GM10847 (cell line): ENCODE data around the gene NBEA.

Experiments used
- POLR2A ChIP-seq: IDR thresholded peaks from 2 replicates; pipeline ENCODE4 v1.6.1; 2011; ENCODE audit not compliant: insufficient read length; ENCODE audit errors: extremely low read depth

The NBEA gene

DNA sequence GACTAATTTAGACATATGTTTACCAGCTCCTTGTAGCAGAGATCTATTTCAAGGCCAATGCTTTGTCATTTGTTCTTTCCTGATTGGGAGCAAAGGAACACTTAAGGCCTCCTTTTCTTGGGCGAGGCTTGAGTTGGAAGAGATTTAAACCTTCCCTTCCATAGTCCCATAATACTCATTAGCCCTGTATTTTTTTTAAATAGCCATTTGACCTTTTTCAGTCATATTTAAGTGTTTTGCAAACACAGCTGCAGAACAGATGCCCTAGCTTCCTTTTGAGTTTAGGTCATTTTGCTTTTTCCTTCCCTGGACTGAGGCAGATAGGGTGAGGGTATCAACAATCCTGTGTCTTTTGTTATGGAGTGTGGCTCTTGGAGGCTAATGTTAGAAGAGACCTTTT lies 198.3 kb downstream of the NBEA start:
- no peak for TF ChIP-seq POLR2A

DNA sequence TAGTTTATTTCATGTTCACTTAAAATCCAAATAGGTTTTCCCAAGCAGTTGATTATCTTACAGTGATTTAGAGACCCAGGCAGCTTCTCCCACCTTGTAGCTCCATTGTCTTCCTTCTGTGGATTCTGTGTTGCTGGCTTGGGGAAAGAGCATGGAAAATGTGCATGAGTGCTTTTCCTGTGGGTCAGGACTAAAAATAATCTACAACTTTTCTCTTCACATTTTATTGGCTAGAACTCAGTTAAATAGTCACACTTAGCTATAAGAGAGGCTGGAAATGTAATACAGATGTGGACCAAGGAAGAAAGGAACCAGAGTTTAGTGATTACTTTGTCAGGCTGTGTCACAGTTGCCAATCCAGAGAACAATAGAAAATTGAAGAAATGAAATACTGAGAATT lies 198.8 kb downstream of the NBEA start:
- no peak for TF ChIP-seq POLR2A

DNA sequence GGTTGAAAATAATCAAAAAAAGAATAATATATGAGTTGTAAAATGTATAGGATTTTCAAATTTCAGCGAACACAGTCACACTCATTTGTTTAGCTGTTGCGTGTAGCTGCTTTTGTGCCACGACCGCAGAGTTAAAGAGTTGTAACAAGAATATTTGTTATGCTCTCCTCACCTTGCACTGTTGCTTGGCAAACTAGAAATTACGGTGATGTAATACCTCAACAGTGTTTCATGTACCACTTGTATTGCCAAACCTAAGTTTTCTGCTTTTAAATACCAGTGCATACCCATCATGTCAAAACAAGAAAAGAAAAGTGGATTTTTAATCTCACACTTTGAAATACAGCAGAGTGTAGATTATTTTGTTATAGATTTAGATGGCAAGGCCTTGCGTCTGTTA lies 201.1 kb downstream of the NBEA start:
- no peak for TF ChIP-seq POLR2A

DNA sequence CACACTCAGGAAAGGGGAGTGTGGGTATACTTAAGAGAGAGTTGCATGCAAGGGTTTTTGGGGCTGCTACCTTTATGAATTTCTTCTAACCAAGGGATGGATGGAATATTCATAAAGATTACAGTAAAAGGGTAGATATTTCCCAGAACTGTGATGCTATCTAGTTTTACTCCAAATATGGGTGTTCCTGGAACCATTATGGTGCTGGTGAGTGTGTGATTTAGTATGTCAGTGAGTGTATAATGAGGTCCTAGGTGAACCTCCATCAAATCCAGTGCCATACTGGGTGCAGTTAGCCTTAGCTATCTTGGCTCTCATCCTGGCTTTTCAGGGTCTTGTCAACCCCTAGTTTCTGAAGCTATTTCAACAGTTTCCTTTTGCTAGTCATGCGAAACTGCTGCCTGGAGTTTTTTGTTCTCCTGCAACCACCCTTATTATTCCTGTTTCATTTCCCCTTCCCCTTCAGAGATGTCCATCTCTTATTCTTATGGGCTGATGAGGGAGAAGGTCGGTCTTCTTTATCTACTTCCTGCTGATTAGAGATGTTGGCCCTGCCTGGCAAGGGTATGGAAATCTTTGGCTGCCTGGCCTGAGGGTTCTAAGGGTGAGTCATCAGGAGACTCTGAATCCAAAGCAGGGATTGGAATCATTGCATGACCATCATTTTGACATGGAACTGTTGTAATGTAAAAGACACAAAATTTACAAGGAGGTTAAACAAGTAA lies 202.3 kb downstream of the NBEA start:
- no peak for TF ChIP-seq POLR2A

DNA sequence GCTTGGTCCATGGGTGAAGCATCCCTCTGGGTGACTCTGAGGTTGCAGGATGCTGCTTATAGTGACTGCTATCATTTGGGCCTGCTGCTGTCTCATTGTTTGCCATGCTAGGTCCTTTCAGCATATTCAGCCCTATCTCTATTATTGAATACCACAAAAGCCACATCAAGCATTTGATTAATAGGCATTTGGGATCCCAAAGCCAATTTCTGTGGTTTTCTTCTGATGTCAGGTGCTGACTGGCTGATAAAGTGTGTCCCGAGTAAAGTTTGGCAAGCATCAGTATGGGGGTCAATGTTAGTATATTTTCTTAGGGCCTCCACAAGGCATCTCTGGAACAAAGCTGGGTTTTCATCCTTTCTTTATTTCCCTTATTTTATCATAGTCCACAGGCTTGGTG lies 204.6 kb downstream of the NBEA start:
- no peak for TF ChIP-seq POLR2A

- TF ChIP-seq POLR2A: no peak
Measured at GRCh38 chr13:35157143-35157755, 215.2 kb downstream of the NBEA start.

DNA sequence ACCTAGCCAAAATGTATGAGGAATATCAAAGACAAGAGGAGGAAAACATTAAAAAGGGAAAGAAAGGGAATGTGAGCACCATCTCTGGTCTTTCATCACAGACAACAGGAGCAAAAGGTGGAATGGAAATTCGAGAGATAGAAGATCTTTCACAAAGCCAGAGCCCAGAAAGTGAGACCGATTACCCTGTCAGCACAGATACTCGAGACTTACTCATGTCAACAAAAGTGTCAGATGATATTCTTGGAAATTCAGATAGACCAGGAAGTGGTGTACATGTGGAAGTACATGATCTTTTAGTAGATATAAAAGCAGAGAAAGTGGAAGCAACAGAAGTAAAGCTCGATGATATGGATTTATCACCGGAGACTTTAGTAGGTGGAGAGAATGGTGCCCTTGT lies 217.0 kb downstream of the NBEA start:
- TF ChIP-seq POLR2A: no peak

DNA sequence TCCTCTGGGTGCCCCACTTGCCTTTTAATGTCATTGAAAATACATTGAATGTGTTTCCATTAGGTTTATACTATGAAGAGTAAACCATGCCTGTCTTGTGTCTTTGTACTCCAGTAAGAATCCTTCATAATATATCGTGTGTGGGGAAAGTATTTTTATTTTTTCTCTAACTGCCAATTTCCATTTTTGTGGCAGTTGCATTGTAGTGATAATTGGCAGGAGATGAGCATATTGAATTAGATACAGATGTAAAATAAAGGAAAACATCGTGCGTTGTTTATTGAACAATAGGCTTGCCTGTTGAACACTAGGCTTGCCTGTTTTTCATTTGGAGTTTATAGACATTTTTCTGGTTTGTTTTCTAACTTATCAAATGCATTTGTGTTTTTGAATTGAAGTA lies 218.8 kb downstream of the NBEA start:
- no peak for TF ChIP-seq POLR2A

- no peak for TF ChIP-seq POLR2A
Measured at GRCh38 chr13:35162420-35162819, 220.3 kb downstream of the NBEA start.

GRCh38 chr13:35163674-35164073 lies 221.6 kb downstream of the NBEA start:
- TF ChIP-seq POLR2A: no peak

GRCh38 chr13:35164324-35164932 lies 222.4 kb downstream of the NBEA start:
- no peak for TF ChIP-seq POLR2A

DNA sequence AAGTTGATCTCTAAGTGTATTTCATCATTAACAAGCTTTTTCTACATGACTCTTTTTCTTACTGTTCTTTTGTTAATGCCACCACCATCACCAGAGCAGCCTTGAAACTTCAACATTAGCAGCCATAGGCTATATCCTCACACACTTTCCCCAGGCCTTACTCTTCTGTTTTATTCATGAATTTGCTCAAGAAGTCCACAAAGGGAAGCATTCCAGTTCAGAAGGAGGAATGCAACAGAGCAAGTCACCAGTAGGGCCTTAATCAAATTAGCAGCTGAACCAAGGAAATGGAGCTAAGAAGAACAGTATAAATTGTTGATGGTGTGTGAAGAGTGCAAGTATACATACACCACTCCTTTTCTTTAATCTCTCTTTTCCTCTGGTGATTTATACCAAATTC lies 223.1 kb downstream of the NBEA start:
- no peak for TF ChIP-seq POLR2A

DNA sequence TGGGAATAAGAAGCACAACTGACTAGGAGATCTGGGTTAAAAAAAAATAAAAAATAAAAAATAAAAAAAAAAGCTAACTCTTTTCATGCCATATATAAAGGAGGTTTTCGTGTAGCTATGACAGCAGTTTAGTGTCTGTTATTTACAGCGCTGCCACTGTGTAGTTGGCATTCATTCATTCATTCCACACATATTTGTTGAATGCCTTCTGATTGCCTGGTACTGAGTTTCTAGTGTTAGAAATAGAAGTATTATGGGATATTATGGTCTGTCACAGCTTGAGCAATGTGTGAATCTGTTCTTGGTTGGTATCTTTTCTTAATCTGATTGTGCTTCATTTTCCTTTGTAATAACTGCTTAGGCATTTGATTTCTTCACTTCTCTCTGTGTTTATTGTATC lies 237.4 kb downstream of the NBEA start:
- TF ChIP-seq POLR2A: no peak

DNA sequence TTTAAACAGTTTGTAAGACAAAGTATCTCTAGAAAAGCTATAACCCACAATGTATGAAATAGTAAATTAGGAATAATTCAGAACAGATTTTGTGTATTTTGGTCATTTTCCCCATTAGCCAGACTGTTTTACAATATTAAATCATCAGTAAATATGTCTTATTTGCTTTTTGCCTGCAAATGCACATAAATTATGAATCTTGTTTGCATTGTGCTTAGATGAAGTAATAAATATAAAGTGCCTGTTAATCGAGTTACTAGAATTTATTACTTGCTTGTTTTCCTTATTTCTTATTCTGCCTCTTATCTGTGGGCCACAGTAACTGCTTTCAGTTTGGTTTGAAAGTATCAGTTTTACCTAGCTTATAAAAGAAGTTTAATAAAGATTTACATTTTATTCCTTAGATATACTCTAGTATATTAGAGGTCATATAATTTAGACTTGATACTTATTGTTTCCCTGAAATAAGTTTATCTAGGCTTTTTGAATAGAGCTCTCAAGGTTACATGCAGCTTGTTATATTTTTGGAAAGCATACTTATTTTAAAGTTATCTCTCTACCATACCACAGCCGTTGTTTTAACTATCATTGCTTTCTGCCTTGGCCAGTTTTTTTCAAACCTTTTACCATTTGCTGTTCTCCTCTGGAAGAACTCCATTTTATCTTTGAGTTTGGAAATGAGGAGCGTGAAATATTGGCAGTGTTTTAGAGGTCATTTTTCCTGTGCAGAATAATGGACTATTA lies 238.0 kb downstream of the NBEA start:
- no peak for TF ChIP-seq POLR2A

GRCh38 chr13:35190241-35190640 lies 248.2 kb downstream of the NBEA start:
- TF ChIP-seq POLR2A: no peak

DNA sequence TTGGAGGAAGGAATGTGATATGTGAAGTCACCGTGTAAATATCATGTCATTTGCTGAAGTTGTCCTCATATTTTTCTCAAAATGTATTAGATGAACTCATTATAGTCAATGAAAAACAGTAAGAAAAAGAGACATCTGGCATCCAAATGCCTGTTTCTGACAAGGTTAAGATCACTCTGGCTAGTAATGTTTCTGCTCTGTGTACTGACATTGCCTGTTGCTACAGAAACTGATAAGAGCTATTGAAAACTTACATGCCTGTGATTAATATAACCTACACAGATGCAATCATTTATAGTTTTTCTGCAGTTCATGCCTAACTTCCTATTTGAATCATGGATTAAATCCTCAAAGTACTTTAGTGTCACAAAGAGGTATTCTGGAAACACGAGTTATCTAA lies 249.8 kb downstream of the NBEA start:
- no peak for TF ChIP-seq POLR2A

DNA sequence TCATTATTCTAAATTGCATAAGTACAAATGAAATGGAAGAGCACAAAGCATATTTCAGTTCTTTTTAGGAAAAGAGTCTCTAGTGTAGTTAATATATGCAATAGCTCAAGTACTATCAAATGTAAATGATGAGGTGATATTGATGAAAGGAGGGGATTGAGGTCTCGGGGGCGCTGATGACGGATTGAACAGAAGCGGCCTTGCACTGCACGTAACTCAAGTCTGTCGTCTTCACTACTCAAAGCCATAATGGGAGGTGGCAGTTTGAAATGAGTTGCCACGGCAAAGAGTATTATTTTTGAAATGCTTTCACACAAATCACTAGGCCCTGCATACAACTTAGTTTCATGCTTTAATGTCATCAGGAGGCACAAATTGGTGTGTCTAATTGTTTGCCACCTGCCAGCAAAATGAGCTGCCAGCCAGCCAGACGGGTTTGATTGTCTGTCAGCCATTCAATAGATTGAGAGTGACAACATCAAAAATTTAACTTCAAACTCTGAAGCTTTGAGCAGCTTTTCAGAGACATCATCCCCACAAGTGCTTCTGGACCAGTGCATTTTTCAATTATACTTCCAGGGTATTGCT lies 256.6 kb downstream of the NBEA start:
- TF ChIP-seq POLR2A: no peak
